Femur (tissue), 1 donor: ENCODE data around the gene NDUFA11.
"Not testable (repeated sequence)": the region's sequence is repeated elsewhere in the genome, so short reads cannot be mapped to it uniquely, and the experiment has no call there.

ENCODE experiments used
- DNase-seq: peaks from one replicate; pipeline ENCODE4 v3.0.0-alpha.2; 2017

The NDUFA11 gene

DNA sequence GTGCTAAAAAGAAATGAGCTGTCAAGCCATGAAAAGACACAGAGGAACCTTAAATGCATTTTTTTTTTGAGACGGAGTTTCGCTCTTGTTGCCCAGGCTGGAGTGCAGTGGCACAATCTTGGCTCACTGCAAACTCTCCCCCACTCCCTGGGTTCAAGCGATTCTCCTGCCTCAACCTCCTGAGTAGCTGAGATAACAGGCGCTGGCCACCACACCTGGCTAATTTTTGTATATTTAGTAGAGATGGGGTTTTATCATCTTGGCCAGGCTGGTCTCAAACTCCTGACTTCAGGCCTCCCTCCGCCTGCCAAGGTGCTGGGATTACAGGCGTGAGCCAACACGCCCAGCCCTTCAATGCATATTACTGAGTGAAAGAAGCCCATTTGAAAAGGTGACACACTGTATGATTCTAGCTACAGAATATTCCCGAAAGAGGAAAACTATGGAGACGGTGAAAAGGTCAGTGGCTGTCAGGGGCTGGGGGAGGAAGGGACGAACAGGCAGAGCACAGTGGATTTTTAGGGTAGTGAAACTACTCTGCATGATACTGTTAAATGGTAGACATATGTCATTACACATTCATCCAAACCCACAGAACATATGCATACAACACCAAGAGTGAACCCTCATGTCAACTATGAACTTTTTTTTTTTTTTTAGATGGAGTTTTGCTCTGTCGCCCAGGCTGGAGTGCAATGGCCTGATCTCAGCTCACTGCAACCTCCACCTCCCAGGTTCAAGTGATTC is 19.4 kb downstream of the NDUFA11 start:
- not testable (repeated sequence) for DNase-seq

DNA sequence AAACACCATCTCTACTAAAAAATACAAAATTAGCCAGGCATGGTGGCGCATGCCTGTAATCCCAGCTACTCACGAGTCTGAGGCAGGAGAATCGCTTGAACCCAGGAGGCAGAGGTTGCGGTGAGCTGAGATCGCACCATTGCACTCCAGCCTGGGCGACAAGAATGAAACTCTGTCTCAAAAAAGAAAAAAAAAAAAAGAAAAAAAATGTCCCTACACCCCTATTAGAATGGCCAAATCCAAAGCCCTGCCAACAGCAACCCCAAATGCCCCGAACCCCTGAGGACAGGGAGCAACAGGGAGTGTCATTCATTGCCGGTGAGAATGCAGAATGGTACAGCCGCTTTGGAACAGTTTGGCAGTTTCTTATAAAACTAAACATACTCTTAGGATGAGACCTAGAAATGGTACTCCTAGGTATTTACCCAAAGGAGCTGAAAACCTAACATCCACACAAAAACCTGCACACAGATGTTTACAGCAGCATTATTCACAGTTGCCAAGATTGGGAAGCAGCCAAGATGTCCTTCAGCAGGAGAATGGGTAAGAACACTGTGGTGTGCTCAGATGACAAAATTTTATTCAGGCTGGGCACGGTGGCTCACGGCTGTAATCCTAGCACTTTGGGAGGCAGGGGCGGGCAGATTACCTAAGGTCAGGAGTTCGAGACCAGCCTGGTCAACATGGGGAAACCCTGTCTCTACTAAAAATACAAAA is 20.3 kb downstream of the NDUFA11 start:
- DNase-seq = not testable (repeated sequence)

DNA sequence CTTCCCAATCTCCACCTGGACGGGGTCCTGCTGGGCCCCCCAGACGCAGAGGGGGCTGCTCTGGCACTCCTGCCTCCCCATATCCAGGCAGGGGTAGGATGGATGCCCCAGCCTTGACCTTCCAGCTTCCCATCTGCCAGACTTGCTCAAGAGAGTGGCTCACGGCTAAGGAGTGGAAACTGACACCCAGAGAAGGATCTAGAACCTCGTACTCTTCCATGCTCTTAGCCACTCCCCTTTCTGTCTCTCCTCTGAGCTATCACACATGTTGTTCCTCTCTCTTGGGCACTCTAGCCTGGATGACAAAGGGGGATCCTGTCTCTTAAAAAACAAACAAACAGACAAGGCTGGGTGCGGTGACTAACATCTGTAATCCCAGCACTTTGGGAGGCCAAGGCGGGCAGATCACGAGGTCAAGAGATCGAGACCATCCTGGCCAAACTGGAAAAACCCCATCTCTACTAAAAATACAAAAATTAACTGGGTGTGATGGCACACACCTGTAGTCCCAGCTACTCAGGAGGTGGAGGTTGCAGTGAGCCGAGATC is 21.1 kb downstream of the NDUFA11 start:
- no peak for DNase-seq

- no peak for DNase-seq
Observed at GRCh38 chr19:5881543-5882299, 21.9 kb downstream of the NDUFA11 start.

DNA sequence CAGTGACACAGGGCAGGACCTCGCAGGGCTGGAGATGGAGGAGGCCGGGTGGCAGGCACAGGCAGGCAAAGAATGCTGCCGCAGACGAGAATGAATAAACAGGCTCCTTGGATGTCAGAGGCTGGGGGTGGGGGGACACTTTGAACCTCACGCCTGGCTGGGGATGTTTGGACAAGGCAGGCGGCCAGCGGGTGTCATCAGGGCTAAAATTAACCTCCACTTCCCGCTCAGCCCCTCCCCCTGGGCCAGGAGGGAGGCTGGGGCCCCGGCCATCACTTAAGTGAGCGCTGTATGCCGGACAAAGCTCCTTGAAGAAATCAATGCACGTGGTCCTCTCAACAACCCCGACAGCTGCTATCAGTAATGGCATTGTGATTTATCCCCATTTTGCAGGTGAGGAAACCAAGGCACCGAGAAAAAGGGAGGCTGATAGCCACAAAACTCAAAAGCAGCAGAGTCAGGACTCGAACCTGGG is 22.9 kb downstream of the NDUFA11 start:
- DNase-seq = peak; percentile 86

DNA sequence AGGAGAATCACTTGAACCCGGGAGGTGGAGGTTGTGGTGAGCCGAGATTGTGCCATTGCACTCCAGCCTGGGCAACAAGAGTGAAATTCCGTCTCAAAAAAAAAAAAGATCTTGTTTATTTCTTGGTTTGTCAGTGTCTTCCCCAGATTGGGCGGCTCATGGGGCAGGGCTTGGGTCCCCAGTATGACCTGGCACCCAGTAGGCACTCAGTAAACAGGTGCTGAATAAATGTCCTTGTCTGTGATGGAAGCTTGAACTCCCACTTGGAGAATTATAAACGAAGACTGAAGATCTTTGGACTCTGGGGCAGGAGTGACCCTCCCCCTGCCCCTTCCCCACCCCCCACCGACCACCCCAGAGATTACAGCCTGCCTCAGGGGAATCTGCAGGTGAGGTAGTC is 23.4 kb downstream of the NDUFA11 start:
- DNase-seq = no peak

DNA sequence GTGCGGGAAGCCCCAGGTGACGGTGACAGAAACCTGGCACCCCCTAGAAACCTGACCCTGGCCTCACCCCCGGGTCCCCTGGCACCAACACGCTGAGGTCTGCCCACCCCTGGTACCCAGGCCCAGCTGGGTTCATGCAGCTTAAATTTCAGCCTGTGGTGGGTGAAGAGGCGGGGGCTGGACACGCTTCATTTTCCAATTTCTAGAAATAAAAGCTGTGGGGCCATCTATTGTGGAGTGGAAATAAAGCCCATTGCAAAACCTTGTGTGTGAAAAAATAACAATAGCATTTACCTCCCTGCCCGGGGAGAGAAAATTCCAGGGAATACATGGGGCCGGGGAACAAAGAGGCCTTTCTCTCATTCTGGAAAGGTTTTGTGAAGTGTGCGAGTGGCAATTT is 25.7 kb downstream of the NDUFA11 start:
- DNase-seq = no peak

- DNase-seq = no peak
Observed at GRCh38 chr19:5877427-5877826, 26.2 kb downstream of the NDUFA11 start.

DNA sequence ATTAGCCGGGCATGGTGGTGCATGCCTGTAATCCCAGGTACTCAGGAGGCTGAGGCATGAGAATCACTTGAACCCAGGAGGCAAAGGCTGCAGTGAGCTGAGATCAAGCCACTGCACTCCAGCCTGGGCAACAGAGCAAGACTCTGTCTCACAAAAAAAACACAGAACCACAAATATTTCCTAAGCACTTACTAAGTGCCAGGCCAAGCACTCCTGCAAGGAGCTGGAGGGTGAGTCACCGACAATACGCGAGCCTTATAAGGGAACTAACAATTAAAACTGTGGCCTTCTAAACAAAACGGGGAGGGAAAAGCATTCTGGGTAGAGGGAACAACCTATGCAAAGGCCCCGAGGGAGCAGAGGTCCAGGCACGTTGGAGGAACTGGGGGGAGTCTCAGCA is 29.1 kb downstream of the NDUFA11 start:
- not testable (repeated sequence) for DNase-seq

GRCh38 chr19:5873617-5874199 is 29.9 kb downstream of the NDUFA11 start:
- no peak for DNase-seq

DNA sequence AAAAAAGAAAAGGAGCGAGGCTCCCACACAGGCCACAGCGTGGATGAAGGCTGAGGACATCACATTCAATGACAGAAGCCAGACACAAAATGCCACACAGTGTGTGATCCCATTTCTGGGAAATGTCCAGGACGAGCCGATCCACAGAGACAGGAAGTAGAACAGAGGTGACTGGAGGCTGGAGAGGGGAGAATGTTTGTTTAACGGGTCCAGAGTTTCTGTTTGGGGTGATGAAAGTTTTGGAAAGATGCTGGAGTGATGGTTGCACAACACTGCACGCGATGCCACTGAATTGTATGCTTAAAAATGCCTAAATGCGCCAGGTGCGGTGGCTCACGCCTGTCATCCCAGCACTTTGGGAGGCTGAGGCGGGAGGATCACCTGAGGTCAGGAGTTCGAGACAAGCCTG is 32.6 kb downstream of the NDUFA11 start:
- no peak for DNase-seq

GRCh38 chr19:5867201-5868136 is 36.1 kb downstream of the NDUFA11 start:
- no peak for DNase-seq

DNA sequence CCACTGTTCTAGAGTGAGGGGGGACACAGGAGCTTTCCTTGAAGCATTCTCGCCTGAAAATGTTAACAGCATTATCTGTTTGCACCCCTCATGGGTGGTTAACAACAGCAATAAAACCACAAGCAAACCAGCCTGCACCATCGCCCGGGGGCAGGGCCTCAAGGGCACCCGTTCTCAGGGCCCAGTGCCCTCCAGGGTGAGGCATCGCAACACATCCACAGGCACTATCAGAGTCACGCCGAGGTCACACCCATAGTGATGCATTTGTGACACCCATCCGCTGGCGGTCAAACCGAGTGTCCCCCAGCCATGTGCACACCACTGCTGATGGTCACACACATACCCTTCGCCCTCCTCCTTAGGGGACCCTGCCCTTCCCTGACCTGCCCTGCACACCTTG is 37.8 kb downstream of the NDUFA11 start:
- DNase-seq = no peak

GRCh38 chr19:5864725-5865486 is 38.7 kb downstream of the NDUFA11 start:
- DNase-seq = no peak

DNA sequence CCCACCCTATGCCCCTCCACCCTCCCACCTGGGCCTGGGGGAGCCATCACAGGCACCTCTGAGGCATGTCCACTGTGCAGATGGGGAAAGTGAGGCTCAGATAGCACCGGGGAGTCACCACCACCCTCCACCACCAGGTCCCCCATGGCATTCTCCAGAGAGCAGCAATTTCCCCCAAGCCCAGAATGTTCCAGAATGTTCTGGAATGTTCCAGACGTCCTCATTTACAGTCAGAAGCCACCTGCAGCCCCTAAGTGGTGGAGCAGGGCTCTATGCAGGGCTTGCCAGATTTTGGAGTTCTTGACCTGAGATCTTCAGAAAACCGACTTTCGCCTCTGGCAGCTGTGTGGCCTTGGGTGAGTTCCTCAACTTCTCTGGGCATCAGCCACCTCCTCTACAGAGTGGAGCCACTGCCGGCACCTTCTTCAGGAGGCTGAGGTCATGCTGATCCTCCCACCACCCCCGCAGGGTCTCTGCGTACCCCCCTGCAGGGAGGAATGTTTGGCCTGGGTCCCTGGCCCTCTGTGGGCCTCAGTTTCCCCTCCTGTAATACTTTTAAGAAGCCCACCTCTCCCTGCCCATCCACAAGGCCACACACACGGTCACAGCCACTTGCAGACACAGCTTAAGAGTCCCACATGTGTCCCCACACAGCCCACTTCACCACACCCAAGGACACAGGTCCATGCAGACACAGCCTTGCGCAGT is 39.4 kb downstream of the NDUFA11 start:
- no peak for DNase-seq

GRCh38 chr19:5863030-5863665 is 40.4 kb downstream of the NDUFA11 start:
- no peak for DNase-seq

DNA sequence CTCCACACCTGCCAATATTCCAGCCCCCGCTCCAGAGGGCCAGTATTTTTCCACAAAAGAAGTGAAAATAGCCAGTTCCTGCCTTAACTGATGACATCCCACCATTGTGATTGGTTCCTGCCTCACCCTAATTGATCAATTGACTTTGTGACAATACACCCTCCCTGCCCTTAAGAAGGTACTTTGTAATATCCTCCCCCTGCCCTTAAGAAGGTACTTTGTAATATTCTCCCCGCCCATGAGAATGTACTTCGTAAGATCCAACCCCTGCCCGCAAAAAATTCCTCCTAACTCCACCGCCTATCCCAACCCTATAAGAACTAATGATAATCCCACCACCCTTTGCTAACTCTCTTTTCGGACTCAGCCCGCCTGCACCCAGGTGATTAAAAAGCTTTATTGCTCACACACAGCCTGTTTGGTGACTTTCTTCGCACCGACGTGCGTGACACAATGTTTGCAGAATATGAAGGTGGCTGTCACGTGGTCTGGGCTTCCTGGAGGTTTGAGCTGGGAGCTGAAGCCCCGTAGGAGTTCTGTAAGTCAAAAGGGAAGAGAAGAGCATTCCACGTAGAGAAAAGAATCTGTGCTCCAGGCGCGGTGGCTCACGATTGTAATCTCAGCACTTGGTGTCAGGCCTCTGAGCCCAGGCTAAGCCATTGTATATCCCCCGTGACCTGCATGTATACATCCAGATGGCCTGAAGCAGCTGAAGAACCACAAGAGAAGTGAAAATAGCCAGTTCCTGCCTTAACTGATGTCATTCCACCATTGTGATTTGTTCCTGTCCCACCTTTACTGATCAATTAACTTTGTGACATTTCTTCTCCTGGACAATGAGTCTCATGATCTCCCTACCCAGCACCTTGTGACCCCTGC is 46.1 kb downstream of the NDUFA11 start:
- no peak for DNase-seq

GRCh38 chr19:5855151-5855550 is 48.4 kb downstream of the NDUFA11 start:
- DNase-seq = not testable (repeated sequence)

DNA sequence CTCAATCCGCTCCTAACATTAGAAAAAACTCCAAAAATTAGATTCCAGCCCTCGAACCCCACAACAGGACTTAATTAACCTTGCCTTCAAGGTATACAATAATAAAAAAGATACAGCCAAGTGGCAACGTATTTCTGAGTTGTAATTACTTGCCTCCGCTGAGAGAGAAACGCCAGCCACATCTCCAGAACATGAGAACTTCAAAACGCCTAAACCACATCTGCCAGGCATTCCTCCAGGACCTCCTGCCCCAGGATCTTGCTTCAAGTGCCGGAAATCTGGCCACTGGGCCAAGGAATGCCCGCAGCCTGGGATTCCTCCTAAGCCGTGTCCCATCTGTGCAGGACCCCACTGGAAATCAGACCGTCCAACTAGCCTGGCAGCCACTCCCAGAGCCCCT is 49.5 kb downstream of the NDUFA11 start:
- DNase-seq = not testable (repeated sequence)
